NK-92 treated with Interleukin-12 subunit alpha and Interleukin-12 subunit beta, amount 100 ng/mL, for 24 hours (cell line): ENCODE results near the gene ANKRD44.

ENCODE experiments used
- DNase-seq: peaks from one replicate; lab custom pipeline; 2025; lab: John Stamatoyannopoulos, UW

ANKRD44 gene

DNA sequence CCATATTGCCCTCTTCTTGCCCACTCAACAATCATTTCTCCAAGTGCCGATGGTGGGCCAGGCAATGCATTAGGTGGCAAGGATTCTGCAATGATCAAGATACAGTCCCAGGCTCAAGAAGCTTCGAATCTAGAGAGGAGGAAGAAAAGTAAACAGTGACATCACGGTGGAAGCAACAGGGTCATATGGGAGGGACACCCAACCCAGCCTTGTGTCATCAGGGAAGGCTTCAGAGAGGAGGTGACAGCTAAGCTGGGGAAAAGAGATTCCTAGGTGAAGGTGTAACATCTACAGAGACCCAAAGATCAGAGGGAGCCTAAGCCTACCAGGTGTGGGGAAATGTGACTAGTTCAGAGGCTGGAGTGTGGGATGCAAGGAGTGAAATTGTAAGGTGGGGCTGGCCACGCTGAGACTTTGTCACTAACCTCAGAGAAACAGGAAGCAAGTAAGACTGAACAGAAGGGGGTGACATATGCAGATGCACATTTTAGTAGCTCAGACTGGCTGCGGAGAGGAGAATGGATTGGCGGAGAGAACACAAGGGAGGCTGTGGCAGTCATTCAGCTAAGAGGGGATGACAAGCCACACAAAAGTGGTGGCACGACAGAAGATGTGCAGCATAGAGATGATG lies 104.9 kb downstream of the ANKRD44 start:
- no peak for DNase-seq

- DNase-seq: no peak
Observed at GRCh38 chr2:197204519-197205250, 105.9 kb downstream of the ANKRD44 start.

- DNase-seq: no peak
Observed at GRCh38 chr2:197201874-197202273, 108.7 kb downstream of the ANKRD44 start.

DNA sequence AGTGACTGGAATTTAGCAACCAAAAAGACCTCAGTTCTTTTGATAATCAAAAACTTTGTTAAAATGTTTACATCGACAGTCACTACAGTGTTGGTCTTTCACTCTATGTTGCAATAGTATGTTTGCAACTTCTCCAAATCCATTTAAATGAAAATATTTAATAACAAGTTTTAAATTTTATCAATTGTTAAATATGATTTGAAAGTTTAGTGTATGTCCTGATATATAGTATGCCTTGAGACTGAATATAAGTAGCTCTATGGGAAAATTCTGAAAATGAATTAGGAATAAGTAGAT lies 109.9 kb downstream of the ANKRD44 start:
- no peak for DNase-seq

- no peak for DNase-seq
Observed at GRCh38 chr2:197200051-197200761, 110.4 kb downstream of the ANKRD44 start.

- peak; percentile 87 for DNase-seq
Observed at GRCh38 chr2:197198890-197199289, 111.7 kb downstream of the ANKRD44 start.

DNA sequence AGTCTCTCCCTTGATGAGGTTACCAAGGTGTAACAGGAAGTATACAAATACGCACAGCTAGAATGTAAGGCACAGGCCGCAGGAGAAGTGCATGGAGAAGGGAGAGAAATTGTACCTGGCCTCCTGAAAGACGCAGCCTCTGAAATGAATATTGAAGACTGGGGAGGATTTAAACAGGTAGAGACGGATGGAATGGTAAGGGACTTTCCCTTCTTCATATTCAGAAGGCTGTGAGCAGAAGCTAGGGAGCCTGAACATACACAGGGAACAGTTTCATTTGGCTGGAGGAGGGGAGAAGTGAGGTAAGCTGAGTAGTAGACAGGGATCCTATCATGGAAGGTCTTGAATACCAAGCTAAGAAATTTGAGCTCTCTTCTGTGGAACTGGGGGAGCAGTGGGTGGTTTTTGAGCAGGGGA lies 112.7 kb downstream of the ANKRD44 start:
- DNase-seq: no peak

DNA sequence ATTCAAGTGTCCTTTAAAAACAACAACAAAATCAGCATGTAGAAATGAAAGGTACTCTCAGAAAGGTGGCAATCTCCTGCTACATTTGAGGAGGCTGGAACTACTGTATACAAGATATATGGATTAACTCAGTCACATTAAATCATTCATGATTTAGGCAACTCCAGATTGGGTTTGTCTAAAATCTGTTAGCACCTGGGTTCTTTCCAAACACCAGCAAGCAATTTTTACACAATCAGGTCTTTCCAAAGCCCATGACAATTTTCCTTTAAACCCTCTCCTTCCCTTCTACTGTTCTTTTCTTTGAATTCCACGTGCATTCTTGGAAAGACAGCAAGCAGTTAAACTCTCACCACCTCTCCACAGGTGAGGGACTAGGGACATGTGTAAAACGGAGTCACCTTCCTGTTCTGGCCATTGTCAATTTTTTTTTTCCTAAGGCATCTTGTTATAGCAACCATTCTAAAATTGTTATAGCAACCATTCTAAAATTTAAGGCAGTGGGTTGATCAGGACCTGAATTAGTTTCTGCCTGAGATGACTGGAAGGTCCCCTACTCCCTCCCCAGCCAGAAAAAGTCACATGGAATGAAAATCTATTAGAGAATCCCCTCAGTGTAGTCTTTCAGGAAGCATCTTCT lies 113.9 kb downstream of the ANKRD44 start:
- DNase-seq: no peak

DNA sequence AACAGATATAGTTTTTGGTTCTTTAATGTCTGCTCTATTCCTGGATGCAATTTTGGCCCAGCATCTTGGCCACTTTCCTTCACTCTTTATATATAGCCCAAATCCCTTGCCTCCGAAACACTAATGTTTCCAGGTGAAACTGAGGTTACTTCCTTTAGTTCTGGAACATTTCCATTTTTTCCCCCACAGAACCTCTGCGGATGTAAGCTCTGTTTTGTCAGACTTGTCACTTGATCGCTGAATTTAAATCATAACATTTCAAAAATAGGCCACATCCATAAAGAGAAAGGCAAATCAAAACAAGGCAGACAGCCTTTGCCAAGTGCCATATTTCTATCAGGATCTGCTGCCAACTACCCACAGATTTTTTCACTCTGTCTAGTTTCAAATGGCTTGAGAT lies 115.1 kb downstream of the ANKRD44 start:
- DNase-seq: no peak

DNA sequence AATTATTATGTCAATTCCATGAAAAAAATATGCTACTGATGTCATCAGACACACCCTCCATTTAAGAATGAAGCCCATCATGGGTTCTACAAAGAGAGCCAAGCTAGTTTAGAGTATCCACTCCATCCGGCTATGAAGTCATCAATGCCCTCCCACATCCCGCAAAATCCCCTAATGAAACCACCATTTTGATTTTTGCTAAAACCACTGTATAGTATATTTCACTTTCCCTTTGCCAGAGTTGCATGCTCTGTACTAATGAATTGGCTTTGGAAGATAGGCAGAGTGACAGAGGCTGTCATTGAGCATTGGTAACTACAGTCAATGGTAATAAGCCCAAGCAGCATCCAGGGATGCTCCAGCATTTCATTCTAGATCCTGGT lies 118.6 kb downstream of the ANKRD44 start:
- no peak for DNase-seq

DNA sequence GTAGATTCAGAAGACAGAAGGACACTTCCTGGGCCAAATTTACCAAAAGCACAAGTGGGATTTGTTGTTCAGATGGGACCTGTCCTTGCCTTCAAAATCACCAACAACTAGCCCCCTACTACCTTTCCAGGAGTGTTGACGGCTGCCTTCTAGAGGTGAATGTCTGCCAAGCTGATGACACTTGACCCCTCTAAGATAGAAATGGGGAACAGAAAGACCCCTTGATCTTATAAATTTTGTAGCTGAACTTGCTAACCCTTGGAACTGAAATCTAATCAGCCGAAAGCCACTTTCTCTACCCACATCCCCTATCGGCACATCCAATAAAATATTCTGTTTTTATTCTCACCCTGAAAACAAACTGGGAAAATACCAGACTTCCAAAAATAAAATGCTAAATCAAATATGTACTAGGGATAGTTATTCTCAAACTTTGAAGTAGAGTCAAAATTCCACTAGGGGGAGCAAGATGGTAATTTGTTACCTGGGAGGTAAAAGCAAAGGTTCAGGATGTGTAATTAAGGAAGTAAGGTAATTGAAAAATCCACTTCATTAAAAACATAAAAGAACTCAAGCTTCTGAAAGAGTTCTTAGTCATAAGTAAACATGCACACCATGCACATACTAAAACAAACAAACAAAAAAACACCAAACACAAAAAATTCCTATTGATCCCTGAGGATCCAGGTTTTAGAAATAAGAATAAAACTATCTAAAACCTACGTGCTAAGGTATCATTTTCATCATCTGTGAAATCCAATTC lies 119.2 kb downstream of the ANKRD44 start:
- no peak for DNase-seq

DNA sequence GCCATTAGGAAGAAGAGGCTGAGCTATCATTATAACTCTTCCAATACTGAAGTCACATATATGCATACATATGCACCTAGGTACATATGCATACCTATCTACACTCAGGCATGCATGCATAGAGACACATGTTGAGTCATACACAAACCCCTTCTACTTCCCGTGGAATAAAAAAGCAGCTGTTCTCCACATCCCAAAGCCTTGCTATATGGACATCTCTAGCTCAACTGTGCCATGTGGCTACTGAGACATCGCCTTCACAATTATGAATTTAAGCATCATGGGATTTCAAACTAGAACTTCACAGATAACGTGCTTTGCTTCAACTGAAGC lies 120.5 kb downstream of the ANKRD44 start:
- no peak for DNase-seq

- DNase-seq: no peak
Observed at GRCh38 chr2:197189426-197190099, 121.0 kb downstream of the ANKRD44 start.

GRCh38 chr2:197185676-197186075 lies 124.9 kb downstream of the ANKRD44 start:
- no peak for DNase-seq

GRCh38 chr2:197184959-197185586 lies 125.5 kb downstream of the ANKRD44 start:
- DNase-seq: no peak

DNA sequence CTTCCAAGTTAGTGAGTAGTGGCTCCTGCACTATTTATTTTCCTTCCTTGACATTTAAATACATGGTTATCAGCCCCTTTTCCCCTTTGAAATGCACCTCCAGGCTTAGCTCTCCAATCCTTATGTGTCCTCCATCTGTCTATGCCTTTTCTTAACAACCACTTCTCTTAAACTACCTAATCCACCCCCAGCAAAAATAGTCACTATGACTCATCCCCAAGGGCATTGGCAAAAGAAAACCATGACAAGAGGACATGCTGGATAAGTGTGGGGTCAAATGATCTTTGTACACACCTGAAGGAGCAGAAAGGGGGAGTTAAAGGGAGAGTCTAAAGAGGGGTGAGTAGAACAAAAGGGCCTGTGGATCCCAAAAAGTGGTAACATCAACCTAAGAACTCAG lies 127.2 kb downstream of the ANKRD44 start:
- DNase-seq: no peak

GRCh38 chr2:197182668-197183067 lies 127.9 kb downstream of the ANKRD44 start:
- no peak for DNase-seq

- no peak for DNase-seq
Observed at GRCh38 chr2:197181491-197181890, 129.1 kb downstream of the ANKRD44 start.

- no peak for DNase-seq
Observed at GRCh38 chr2:197179744-197180498, 130.7 kb downstream of the ANKRD44 start.

DNA sequence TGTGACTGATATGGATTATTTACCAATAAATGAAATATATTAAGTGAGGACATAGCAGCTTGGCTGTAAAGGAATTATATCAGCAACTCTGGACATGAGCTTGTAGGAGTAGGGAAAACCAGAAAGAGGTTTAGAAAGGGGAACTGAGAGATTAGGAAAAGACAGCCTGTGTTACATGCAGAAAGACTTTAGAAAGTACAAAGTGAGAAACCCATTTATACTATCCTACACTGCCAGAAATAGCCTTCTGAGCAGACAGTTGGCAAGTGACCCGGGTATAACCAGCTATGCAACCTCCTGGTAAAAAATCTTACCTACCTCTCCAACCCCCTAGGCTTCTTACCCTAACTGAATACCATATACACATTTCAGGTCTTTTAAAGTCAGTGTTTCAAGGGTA lies 134.1 kb downstream of the ANKRD44 start:
- no peak for DNase-seq
